Measurements from ENCODE around the gene ABCA12. TPM values are rescaled to one million over a fixed set of nuclear protein-coding genes. Genes with fewer than 3 reads are reported as not detected.

ABCA12 gene
- total and polyA plus RNA-seq, 8 donors = 0.03 to 0.58 (median 0.15) TPM

- Histone ChIP-seq H3K27me3 (no peaks in the 10 kb centered on the region), H3K27ac (no peak overlapping the region), H3K9me3 (no peaks in the 10 kb centered on the region), H3K36me3 (no peaks in the 10 kb centered on the region), H3K4me3 (no peak overlapping the region), H3K4me1 (no peaks in the 10 kb centered on the region)
- intact Hi-C loops (cut with DNase I) = no loop called here
- ATAC-seq = no peak
- DNase-seq = no peak
- TF ChIP-seq CTCF (IDR thresholded peaks at IDR 0.05) = no peak
Observed at GRCh38 chr2:215068399-215068798, 70.0 kb downstream of the ABCA12 start.

- intact Hi-C loops (cut with DNase I) = no loop called here
- ATAC-seq = no peak
- H3K4me1 ChIP-seq = no peaks in the 10 kb centered on the region
- H3K27ac ChIP-seq = no peak overlapping the region
- no peaks in the 10 kb centered on the region for H3K36me3 ChIP-seq
- DNase-seq = no peak
- H3K4me3 ChIP-seq = no peak overlapping the region
- no peaks in the 10 kb centered on the region for H3K27me3 ChIP-seq
- no peak for TF ChIP-seq CTCF (IDR thresholded peaks at IDR 0.05)
- no peaks in the 10 kb centered on the region for H3K9me3 ChIP-seq
Observed at GRCh38 chr2:215066124-215066523, 72.3 kb downstream of the ABCA12 start.

- Histone ChIP-seq H3K9me3 (no peaks in the 10 kb centered on the region), H3K4me1 (no peaks in the 10 kb centered on the region), H3K27ac (no peak overlapping the region), H3K36me3 (no peaks in the 10 kb centered on the region), H3K4me3 (no peak overlapping the region), H3K27me3 (no peaks in the 10 kb centered on the region)
- intact Hi-C loops (cut with DNase I) = no loop called here
- no peak for TF ChIP-seq CTCF (IDR thresholded peaks at IDR 0.05)
- ATAC-seq (no peak), DNase-seq (no peak)
Observed at GRCh38 chr2:215063526-215063925, 74.9 kb downstream of the ABCA12 start.

DNA sequence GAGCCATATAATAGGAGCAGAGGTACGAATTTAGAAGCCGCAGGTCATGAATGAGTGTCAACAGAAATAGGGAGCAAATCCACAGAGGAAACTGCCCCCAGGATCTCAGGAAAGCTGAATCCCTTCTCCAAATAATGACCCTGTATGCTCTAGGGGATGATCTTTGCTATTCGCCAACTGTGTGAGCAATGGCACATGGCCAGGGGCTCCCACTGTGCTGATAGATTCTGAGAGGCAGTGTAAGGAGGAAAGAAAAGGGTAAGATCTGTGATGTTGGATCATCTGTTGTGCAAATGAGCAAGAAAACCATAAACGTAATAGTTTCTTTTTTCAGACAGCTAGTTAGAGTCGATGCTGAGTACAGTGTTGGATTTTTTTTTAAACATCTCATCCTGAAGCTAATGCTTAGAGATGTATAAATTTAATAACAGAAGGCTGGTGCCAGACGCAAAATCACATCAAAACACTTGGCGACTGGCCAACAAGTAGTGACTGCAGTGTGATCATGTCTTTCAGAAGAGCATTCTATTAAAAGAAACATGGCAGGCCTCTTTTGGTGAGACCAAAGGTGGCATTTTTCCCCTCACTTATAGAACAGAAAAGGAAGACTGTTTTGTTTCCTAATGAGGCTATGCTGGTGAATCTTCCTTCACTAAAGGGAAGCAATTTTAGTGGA, 77.4 kb downstream of the ABCA12 start:
- peak in 2 of 4 donors; percentile 0 to 1 for DNase-seq
- no peak for TF ChIP-seq CTCF (IDR thresholded peaks at IDR 0.05)
- H3K36me3 ChIP-seq = no peaks in the 10 kb centered on the region
- no peak overlapping the region for H3K4me3 ChIP-seq
- no peaks in the 10 kb centered on the region for H3K4me1 ChIP-seq
- intact Hi-C loops (cut with DNase I) = no loop called here
- ATAC-seq = no peak
- no peak overlapping the region for H3K27ac ChIP-seq
- H3K9me3 ChIP-seq = no peaks in the 10 kb centered on the region
- H3K27me3 ChIP-seq = no peaks in the 10 kb centered on the region

GRCh38 chr2:215059724-215060123, 78.7 kb downstream of the ABCA12 start:
- Histone ChIP-seq H3K27ac (no peak overlapping the region), H3K36me3 (no peaks in the 10 kb centered on the region), H3K9me3 (no peaks in the 10 kb centered on the region), H3K27me3 (no peaks in the 10 kb centered on the region), H3K4me1 (no peaks in the 10 kb centered on the region), H3K4me3 (no peak overlapping the region)
- no peak for TF ChIP-seq CTCF (IDR thresholded peaks at IDR 0.05)
- intact Hi-C loops (cut with DNase I) = no loop called here
- ATAC-seq (no peak), DNase-seq (no peak)

Data from left lung (tissue), 10 donors.